Measurements from ENCODE around the gene AFG1L.

The AFG1L gene

DNA sequence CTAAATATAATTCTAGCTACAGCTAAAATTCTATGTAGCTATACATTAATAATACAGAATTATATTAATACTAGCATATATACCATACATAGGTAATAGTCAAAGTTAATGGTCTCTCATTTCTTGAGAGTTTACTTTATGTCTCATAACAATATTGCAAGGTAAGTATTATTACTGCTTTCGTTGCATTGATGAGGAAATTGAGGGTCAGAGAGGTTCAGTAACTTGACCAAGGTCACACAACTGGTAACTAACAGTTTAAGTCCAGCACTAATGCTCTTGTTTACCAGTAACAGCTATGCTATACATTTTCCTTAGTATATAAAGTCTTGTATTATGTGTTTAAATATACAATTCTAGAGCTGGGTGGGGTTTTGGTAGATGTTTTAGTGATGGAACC lies 67.6 kb downstream of the AFG1L start:
- TF ChIP-seq, protein P1, sequence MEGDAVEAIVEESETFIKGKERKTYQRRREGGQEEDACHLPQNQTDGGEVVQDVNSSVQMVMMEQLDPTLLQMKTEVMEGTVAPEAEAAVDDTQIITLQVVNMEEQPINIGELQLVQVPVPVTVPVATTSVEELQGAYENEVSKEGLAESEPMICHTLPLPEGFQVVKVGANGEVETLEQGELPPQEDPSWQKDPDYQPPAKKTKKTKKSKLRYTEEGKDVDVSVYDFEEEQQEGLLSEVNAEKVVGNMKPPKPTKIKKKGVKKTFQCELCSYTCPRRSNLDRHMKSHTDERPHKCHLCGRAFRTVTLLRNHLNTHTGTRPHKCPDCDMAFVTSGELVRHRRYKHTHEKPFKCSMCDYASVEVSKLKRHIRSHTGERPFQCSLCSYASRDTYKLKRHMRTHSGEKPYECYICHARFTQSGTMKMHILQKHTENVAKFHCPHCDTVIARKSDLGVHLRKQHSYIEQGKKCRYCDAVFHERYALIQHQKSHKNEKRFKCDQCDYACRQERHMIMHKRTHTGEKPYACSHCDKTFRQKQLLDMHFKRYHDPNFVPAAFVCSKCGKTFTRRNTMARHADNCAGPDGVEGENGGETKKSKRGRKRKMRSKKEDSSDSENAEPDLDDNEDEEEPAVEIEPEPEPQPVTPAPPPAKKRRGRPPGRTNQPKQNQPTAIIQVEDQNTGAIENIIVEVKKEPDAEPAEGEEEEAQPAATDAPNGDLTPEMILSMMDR (conservative IDR thresholded peaks at IDR 0.05; ENCODE audit: low read depth, low read length): no peak

GRCh38 chr6:108363113-108363512 lies 68.3 kb downstream of the AFG1L start:
- Histone ChIP-seq H3K4me2 (no peak overlapping the region), H3K79me2 (ENCODE audit: insufficient read depth, low read depth) (no peaks in the 10 kb centered on the region), H3K9ac (no peak overlapping the region), H3K36me3 (ENCODE audit: insufficient read depth) (no peaks in the 10 kb centered on the region), H4K20me1 (ENCODE audit: insufficient read depth) (no peaks in the 10 kb centered on the region), H3K4me3 (IDR thresholded peaks at IDR 0.05; ENCODE audit: insufficient read depth, low read depth, low read length) (no peak overlapping the region), H2AFZ (ENCODE audit: low read depth) (no peak overlapping the region), H3K27me3 (ENCODE audit: insufficient read depth, low read depth) (no peaks in the 10 kb centered on the region), H3K4me1 (ENCODE audit: low read depth, poor library complexity, severe bottlenecking) (no peaks in the 10 kb centered on the region), H3K27ac (no peak overlapping the region)
- TF ChIP-seq, protein P1 (conservative IDR thresholded peaks at IDR 0.05; ENCODE audit: low read depth, low read length): no peak

More for the DNA sequence above, 67.6 kb downstream of the AFG1L start:
- Histone ChIP-seq H3K27me3 (ENCODE audit: insufficient read depth, low read depth) (no peaks in the 10 kb centered on the region), H2AFZ (ENCODE audit: low read depth) (no peak overlapping the region), H3K9ac (no peak overlapping the region), H4K20me1 (ENCODE audit: insufficient read depth) (no peaks in the 10 kb centered on the region), H3K79me2 (ENCODE audit: insufficient read depth, low read depth) (no peaks in the 10 kb centered on the region), H3K27ac (no peak overlapping the region), H3K36me3 (ENCODE audit: insufficient read depth) (no peaks in the 10 kb centered on the region), H3K4me2 (no peak overlapping the region), H3K4me3 (IDR thresholded peaks at IDR 0.05; ENCODE audit: insufficient read depth, low read depth, low read length) (no peak overlapping the region), H3K4me1 (ENCODE audit: low read depth, poor library complexity, severe bottlenecking) (no peaks in the 10 kb centered on the region)

- Histone ChIP-seq H3K9ac (no peak overlapping the region), H3K79me2 (ENCODE audit: insufficient read depth, low read depth) (no peaks in the 10 kb centered on the region), H3K4me2 (no peak overlapping the region), H3K36me3 (ENCODE audit: insufficient read depth) (no peaks in the 10 kb centered on the region), H3K27ac (no peak overlapping the region), H2AFZ (ENCODE audit: low read depth) (no peak overlapping the region), H4K20me1 (ENCODE audit: insufficient read depth) (no peaks in the 10 kb centered on the region), H3K27me3 (ENCODE audit: insufficient read depth, low read depth) (no peaks in the 10 kb centered on the region), H3K4me3 (IDR thresholded peaks at IDR 0.05; ENCODE audit: insufficient read depth, low read depth, low read length) (no peak overlapping the region), H3K4me1 (ENCODE audit: low read depth, poor library complexity, severe bottlenecking) (no peaks in the 10 kb centered on the region)
- TF ChIP-seq, protein P1 (conservative IDR thresholded peaks at IDR 0.05; ENCODE audit: low read depth, low read length): no peak
Measured at GRCh38 chr6:108363889-108364313, 69.0 kb downstream of the AFG1L start.

DNA sequence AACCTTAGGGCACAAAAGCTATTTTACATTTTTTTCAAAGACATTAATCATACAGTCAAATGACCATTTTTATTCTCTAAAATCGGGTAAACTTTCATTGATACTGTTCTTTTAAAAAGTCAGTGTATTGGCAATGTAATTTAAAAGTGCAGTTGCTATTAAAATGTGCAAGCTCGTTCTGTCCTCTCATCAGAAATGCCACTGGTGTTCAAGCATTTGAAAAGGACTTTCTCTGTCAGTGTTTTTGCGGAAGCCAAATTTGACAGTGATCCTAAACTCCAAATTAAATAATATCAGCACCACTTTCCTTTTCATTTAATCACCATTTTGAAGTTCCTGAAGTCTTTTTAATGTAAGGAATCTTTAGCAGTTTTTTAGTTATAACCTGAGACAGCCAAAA lies 69.6 kb downstream of the AFG1L start:
- Histone ChIP-seq H4K20me1 (ENCODE audit: insufficient read depth) (no peaks in the 10 kb centered on the region), H3K9ac (no peak overlapping the region), H3K4me1 (ENCODE audit: low read depth, poor library complexity, severe bottlenecking) (no peaks in the 10 kb centered on the region), H3K4me3 (IDR thresholded peaks at IDR 0.05; ENCODE audit: insufficient read depth, low read depth, low read length) (no peak overlapping the region), H3K36me3 (ENCODE audit: insufficient read depth) (no peaks in the 10 kb centered on the region), H3K4me2 (no peak overlapping the region), H3K27me3 (ENCODE audit: insufficient read depth, low read depth) (no peaks in the 10 kb centered on the region), H2AFZ (ENCODE audit: low read depth) (no peak overlapping the region), H3K79me2 (ENCODE audit: insufficient read depth, low read depth) (no peaks in the 10 kb centered on the region), H3K27ac (no peak overlapping the region)
- TF ChIP-seq, protein P1 (conservative IDR thresholded peaks at IDR 0.05; ENCODE audit: low read depth, low read length): no peak

Measured in KMS-11 (cell line).